ENCODE data around the gene CRYBG1.
"Not testable (repeated sequence)": the region's sequence is repeated elsewhere in the genome, so short reads cannot be mapped to it uniquely, and the experiment has no call there.

Gene CRYBG1

GRCh38 chr6:106537662-106538061, 177.1 kb downstream of the CRYBG1 start:
- no peaks in the 10 kb centered on the region for H3K27me3 Mint-ChIP-seq
- peak overlapping the region; percentile 88 for H3K27ac Mint-ChIP-seq
- no peak overlapping the region for H3K4me3 Mint-ChIP-seq
- peaks cover 80% of the 10 kb centered on the region for H3K4me1 Mint-ChIP-seq (ENCODE audit: low read depth)
- peaks cover 58% of the 10 kb centered on the region for H3K36me3 Mint-ChIP-seq (ENCODE audit: low read depth)
- no peaks in the 10 kb centered on the region for H3K9me3 Mint-ChIP-seq

DNA sequence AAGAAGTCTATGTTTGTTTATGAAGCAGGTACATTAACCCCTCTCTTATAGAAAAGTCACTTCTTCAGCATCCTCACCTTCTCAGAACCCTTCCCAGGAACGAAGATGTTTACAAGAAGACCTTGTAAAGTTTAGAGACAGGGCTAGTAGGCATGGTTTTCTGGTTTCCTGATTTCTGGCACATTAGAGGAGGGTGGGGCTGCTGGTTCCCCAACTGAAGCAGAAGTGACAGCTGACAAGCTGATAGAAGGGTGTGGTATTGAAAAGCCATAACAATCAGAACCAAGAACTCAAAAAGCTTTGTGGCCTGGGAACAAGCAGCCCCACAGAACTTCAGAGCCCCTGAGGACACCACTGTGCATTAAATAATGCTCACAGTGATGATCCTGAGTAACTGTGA, 177.6 kb downstream of the CRYBG1 start:
- Mint-ChIP-seq H3K4me1 (ENCODE audit: low read depth) (peaks cover 75% of the 10 kb centered on the region), H3K4me3 (no peak overlapping the region), H3K27ac (no peak overlapping the region), H3K27me3 (no peaks in the 10 kb centered on the region), H3K9me3 (no peaks in the 10 kb centered on the region), H3K36me3 (ENCODE audit: low read depth) (peaks cover 55% of the 10 kb centered on the region)

DNA sequence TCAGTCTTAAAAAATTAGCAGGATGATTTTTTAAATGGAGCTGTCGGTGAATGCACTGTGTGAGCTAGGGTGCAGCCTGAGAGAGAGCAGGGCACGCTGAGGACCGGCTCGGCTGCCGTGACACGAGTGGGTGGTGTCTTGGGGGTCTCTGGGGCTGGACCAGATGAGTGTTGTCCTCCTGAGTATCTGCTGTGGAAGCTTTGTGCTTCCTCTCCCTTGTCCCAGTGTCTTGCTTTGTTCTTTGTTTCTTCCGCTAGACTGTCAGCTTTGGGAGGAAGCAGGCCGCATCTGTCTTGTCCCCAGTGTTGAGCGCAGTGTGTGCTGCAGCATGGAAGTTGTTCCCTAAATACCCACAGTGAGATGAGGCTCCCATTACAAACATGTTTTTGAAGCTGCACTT, 179.4 kb downstream of the CRYBG1 start:
- H3K9me3 Mint-ChIP-seq, result no peaks in the 10 kb centered on the region
- H3K36me3 Mint-ChIP-seq (ENCODE audit: low read depth), result peaks cover 61% of the 10 kb centered on the region
- H3K4me3 Mint-ChIP-seq, result no peak overlapping the region
- no peaks in the 10 kb centered on the region for H3K27me3 Mint-ChIP-seq
- H3K4me1 Mint-ChIP-seq (ENCODE audit: low read depth), result peaks cover 60% of the 10 kb centered on the region
- H3K27ac Mint-ChIP-seq, result peak overlapping the region; percentile 85

DNA sequence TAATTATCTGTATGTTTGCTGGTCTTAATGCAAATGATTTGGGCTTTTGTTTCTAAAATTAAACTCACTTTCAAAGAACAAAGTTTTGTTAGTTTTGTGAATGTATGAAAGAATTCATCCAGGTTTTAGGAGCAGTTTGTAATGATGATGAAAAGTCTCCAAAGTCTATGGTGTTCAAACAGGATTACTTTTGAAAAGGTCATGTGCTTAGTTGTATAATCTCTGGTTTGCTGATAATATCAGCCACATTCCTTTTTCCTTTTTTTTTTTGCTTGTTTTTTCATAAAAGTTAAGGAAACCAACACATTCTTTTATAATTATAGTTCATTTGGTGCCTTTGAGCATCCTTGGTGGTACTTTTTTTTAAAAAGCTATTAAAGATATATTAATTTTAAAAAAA, 179.9 kb downstream of the CRYBG1 start:
- H3K4me3 Mint-ChIP-seq, result no peak overlapping the region
- H3K27me3 Mint-ChIP-seq, result no peaks in the 10 kb centered on the region
- peaks cover 60% of the 10 kb centered on the region for H3K4me1 Mint-ChIP-seq (ENCODE audit: low read depth)
- no peaks in the 10 kb centered on the region for H3K9me3 Mint-ChIP-seq
- no peak overlapping the region for H3K27ac Mint-ChIP-seq
- H3K36me3 Mint-ChIP-seq (ENCODE audit: low read depth), result peaks cover 61% of the 10 kb centered on the region

DNA sequence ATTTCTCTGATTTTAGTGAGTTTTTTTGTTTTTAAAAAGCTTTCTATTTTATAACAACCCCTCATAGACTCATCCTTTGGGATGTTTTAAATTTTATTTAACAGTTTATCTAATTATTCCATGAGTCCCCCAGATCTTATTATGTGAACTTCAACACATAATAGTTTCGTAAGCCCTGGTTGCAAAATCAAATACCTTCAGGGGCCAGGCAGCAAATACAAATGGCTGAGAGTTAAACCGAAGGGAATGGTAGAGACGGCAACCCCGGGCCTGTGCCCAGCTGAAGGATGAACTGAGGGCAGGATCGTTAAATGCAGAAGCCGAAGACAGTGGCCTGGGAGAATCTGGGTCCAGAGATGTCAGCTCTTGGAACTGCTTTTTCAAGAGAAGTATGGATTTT, 180.4 kb downstream of the CRYBG1 start:
- no peak overlapping the region for H3K27ac Mint-ChIP-seq
- H3K4me1 Mint-ChIP-seq (ENCODE audit: low read depth), result peaks cover 61% of the 10 kb centered on the region
- peaks cover 64% of the 10 kb centered on the region for H3K36me3 Mint-ChIP-seq (ENCODE audit: low read depth)

DNA sequence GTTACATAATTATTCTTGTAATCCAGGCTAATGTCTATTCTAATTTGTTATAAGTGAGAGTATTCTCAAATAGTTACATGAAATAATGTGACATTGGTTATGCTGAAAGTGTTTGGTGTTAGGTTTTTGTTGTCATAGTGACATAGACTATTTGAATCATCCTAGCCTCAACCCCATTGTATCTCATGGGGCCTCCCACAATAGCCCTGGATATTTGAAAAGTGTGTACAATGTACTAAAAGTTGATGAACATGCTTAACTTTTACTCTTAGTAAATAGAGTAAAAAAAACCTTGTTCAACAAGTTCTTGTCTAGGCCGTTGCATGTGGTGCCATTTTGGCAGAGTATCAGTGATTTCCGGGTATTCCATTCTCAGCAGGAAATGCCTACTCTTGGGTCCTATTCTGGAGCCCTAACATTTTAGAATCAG, 185.8 kb downstream of the CRYBG1 start:
- peaks cover 70% of the 10 kb centered on the region for H3K36me3 Mint-ChIP-seq (ENCODE audit: low read depth)
- peaks cover 3% of the 10 kb centered on the region for H3K9me3 Mint-ChIP-seq

More for the DNA sequence above, 180.4 kb downstream of the CRYBG1 start:
- Mint-ChIP-seq H3K9me3 (no peaks in the 10 kb centered on the region), H3K4me3 (no peak overlapping the region), H3K27me3 (no peaks in the 10 kb centered on the region)

GRCh38 chr6:106546691-106547414, 186.3 kb downstream of the CRYBG1 start:
- H3K36me3 Mint-ChIP-seq (ENCODE audit: low read depth), result peaks cover 71% of the 10 kb centered on the region

More for the DNA sequence above, 185.8 kb downstream of the CRYBG1 start:
- Mint-ChIP-seq H3K27me3 (no peaks in the 10 kb centered on the region), H3K4me3 (peak overlapping the region; percentile 15), H3K4me1 (ENCODE audit: low read depth) (peaks cover 55% of the 10 kb centered on the region), H3K27ac (peak overlapping the region; percentile 78)

GRCh38 chr6:106547601-106548453, 187.3 kb downstream of the CRYBG1 start:
- peaks cover 4% of the 10 kb centered on the region for H3K9me3 Mint-ChIP-seq
- no peak overlapping the region for H3K4me3 Mint-ChIP-seq
- peak overlapping the region; percentile 78 for H3K27ac Mint-ChIP-seq
- H3K27me3 Mint-ChIP-seq, result no peaks in the 10 kb centered on the region
- peaks cover 68% of the 10 kb centered on the region for H3K4me1 Mint-ChIP-seq (ENCODE audit: low read depth)
- H3K36me3 Mint-ChIP-seq (ENCODE audit: low read depth), result peaks cover 76% of the 10 kb centered on the region

More at GRCh38 chr6:106546691-106547414, 186.3 kb downstream of the CRYBG1 start:
- peaks cover 61% of the 10 kb centered on the region for H3K4me1 Mint-ChIP-seq (ENCODE audit: low read depth)
- no peaks in the 10 kb centered on the region for H3K27me3 Mint-ChIP-seq
- peak overlapping the region; percentile 15 for H3K4me3 Mint-ChIP-seq
- peaks cover 4% of the 10 kb centered on the region for H3K9me3 Mint-ChIP-seq
- H3K27ac Mint-ChIP-seq, result peak overlapping the region; percentile 78

GRCh38 chr6:106548926-106549455, 188.5 kb downstream of the CRYBG1 start:
- Mint-ChIP-seq H3K4me1 (ENCODE audit: low read depth) (peaks cover 80% of the 10 kb centered on the region), H3K27ac (peak overlapping the region; percentile 58)

GRCh38 chr6:106549521-106549920, 189.0 kb downstream of the CRYBG1 start:
- Mint-ChIP-seq H3K4me3 (no peak overlapping the region), H3K27me3 (no peaks in the 10 kb centered on the region), H3K4me1 (ENCODE audit: low read depth) (peaks cover 80% of the 10 kb centered on the region), H3K36me3 (ENCODE audit: low read depth) (peaks cover 80% of the 10 kb centered on the region), H3K27ac (peak overlapping the region; percentile 18), H3K9me3 (peaks cover 4% of the 10 kb centered on the region)

More at GRCh38 chr6:106548926-106549455, 188.5 kb downstream of the CRYBG1 start:
- not testable (repeated sequence) for H3K4me3 Mint-ChIP-seq, H3K9me3 Mint-ChIP-seq, H3K27me3 Mint-ChIP-seq
- peaks cover 82% of the 10 kb centered on the region for H3K36me3 Mint-ChIP-seq (ENCODE audit: low read depth)

- Mint-ChIP-seq H3K36me3 (ENCODE audit: low read depth) (peaks cover 69% of the 10 kb centered on the region), H3K4me1 (ENCODE audit: low read depth) (peaks cover 66% of the 10 kb centered on the region), H3K27ac (no peak overlapping the region)
Measured at GRCh38 chr6:106551155-106551554, 190.6 kb downstream of the CRYBG1 start.

DNA sequence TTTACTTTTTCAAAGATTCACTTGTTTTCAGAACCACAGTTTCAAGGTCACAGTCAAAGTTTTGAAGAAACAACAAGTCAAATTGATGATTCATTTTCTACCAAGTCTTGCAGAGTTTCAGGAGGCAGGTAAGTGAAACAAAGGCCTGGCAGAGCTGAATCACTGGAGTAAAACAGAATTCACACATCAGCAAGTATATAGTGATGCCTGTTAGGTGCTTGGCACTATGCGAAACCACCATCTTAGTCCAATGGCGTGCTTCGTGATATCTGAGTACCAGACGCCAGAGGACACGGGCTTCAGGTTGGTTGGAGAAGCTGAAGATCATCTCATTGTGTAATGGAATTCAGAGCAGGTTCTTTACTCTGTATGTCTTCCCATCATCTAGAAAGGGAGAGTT, 192.9 kb downstream of the CRYBG1 start:
- H3K4me1 Mint-ChIP-seq (ENCODE audit: low read depth), result peaks cover 43% of the 10 kb centered on the region
- peaks cover 69% of the 10 kb centered on the region for H3K36me3 Mint-ChIP-seq (ENCODE audit: low read depth)
- no peaks in the 10 kb centered on the region for H3K27me3 Mint-ChIP-seq
- H3K27ac Mint-ChIP-seq, result peak overlapping the region; percentile 85
- H3K4me3 Mint-ChIP-seq, result peak overlapping the region; percentile 21
- H3K9me3 Mint-ChIP-seq, result peaks cover 4% of the 10 kb centered on the region

More at GRCh38 chr6:106551155-106551554, 190.6 kb downstream of the CRYBG1 start:
- no peak overlapping the region for H3K4me3 Mint-ChIP-seq
- no peaks in the 10 kb centered on the region for H3K27me3 Mint-ChIP-seq
- peaks cover 4% of the 10 kb centered on the region for H3K9me3 Mint-ChIP-seq

GRCh38 chr6:106555767-106556166, 195.2 kb downstream of the CRYBG1 start:
- peaks cover 29% of the 10 kb centered on the region for H3K4me1 Mint-ChIP-seq (ENCODE audit: low read depth)
- no peaks in the 10 kb centered on the region for H3K27me3 Mint-ChIP-seq
- no peak overlapping the region for H3K4me3 Mint-ChIP-seq
- peaks cover 68% of the 10 kb centered on the region for H3K36me3 Mint-ChIP-seq (ENCODE audit: low read depth)
- H3K27ac Mint-ChIP-seq, result no peak overlapping the region
- H3K9me3 Mint-ChIP-seq, result peaks cover 4% of the 10 kb centered on the region

- no peaks in the 10 kb centered on the region for H3K27me3 Mint-ChIP-seq
- peaks cover 32% of the 10 kb centered on the region for H3K4me1 Mint-ChIP-seq (ENCODE audit: low read depth)
- H3K4me3 Mint-ChIP-seq, result no peak overlapping the region
- H3K36me3 Mint-ChIP-seq (ENCODE audit: low read depth), result peaks cover 68% of the 10 kb centered on the region
- H3K27ac Mint-ChIP-seq, result no peak overlapping the region
- no peaks in the 10 kb centered on the region for H3K9me3 Mint-ChIP-seq
Measured at GRCh38 chr6:106556368-106556960, 195.9 kb downstream of the CRYBG1 start.
